Measurements from ENCODE around the gene DUOXA1. TPM values are rescaled to one million over a fixed set of nuclear protein-coding genes. Genes with fewer than 3 reads are reported as not detected.

Gene DUOXA1
- total and polyA plus RNA-seq, 2 of the 4 experiments (the other 2 are of a cell fraction): 0.02 TPM; not detected in 1

- no peak for TF ChIP-seq MAFK (IDR thresholded peaks at IDR 0.05; ENCODE audit: low read depth, low read length)
These were observed 38.0 kb upstream of the DUOXA1 start (continued) for GRCh38 chr15:45167631-45168205.

- Histone ChIP-seq H2BK15ac (ENCODE audit: low read depth, low read length) (no peak overlapping the region), H4K91ac (ENCODE audit: insufficient read depth, low read depth, low read length) (peak overlapping the region; percentile 90), H2AFZ (replicated peaks; ENCODE audit: low read length, poor library complexity) (peak overlapping the region; percentile 97), H3K27me3 (ENCODE audit: control insufficient read depth, insufficient read depth, low read length) (no peaks in the 10 kb centered on the region), H3K4me1 (ENCODE audit: control insufficient read depth, insufficient read depth, low read length) (peaks cover 8% of the 10 kb centered on the region), H3K4me2 (ENCODE audit: low read depth, low read length) (peak overlapping the region; percentile 93), H3K79me1 (ENCODE audit: low read depth in 1 of 2, low read length in 2 of 2) (peaks cover 5 to 20% of the 10 kb centered on the region in 2 experiments), H2BK5ac (ENCODE audit: low read depth, low read length, poor library complexity, severe bottlenecking) (peak overlapping the region; percentile 68), H4K8ac (ENCODE audit: low read depth in 2 of 2, low read length in 2 of 2) (peak overlapping the region; percentile 97 to 100), H3K4ac (ENCODE audit: low read depth, low read length) (peak overlapping the region; percentile 96), H3K56ac (ENCODE audit: extremely low read depth, insufficient read depth, low read length) (0 out of 2 replicates have a peak overlapping the region, but pooled peaks have one; percentile 35), H3K27ac (ENCODE audit: insufficient read depth, low read length) (peak overlapping the region; percentile 91), H2AK5ac (ENCODE audit: low read depth, low read length) (peak overlapping the region; percentile 82), H3K36me3 (ENCODE audit: control insufficient read depth, insufficient read depth, low read length) (peaks cover 2% of the 10 kb centered on the region; the same call in 1 of the 2 replicates), H3K9ac (ENCODE audit: low read depth, low read length) (peak overlapping the region; percentile 90), H4K20me1 (ENCODE audit: insufficient read depth, low read length) (no peaks in the 10 kb centered on the region; the same call in 1 of the 2 replicates), H3K4me3 (ENCODE audit: insufficient read depth, low read depth, low read length) (peak overlapping the region; percentile 59), H2BK120ac (ENCODE audit: low read depth, low read length) (peak overlapping the region; percentile 72), H2BK20ac (ENCODE audit: low read depth, low read length) (no peak overlapping the region), H3K18ac (ENCODE audit: low read depth, low read length) (peak overlapping the region; percentile 79; the same call in 1 of the 2 replicates), H3K23ac (ENCODE audit: low read depth, low read length) (peak overlapping the region; percentile 12; the same call in 1 of the 2 replicates), H3K9me1 (ENCODE audit: insufficient read depth, low read length) (peaks cover 6% of the 10 kb centered on the region), H4K5ac (ENCODE audit: low read depth, low read length) (peak overlapping the region; percentile 93), H3K14ac (replicated peaks; ENCODE audit: low read depth, low read length) (peak overlapping the region; percentile 94), H3K9me3 (ENCODE audit: control insufficient read depth, insufficient read depth, low read length) (no peaks in the 10 kb centered on the region), H2AK9ac (replicated peaks; ENCODE audit: low read depth, low read length, poor library complexity) (peak overlapping the region; percentile 98)
- dilution Hi-C loops (cut with HindIII; ENCODE audit: low sequenced_read_pairs, unreplicated experiment) (no loop called here), in situ Hi-C loops (cut with MboI; ENCODE audit: low sequenced_read_pairs) (no loop called here), intact Hi-C loops (cut with micrococcal nuclease) (loop anchor here (1.0 kb wide), 2 partner anchors 33 to 290 kb away; no protein-coding TSS in a partner anchor)
- no TSS peak for BruUV-seq (replicated peaks)
- ChIA-PET POLR2A (ENCODE audit: unreplicated experiment) (no interaction called here), CTCF (interaction anchor here (0.6 kb wide), 1 partner anchor 197 kb away, joined by 3 read pairs; no protein-coding TSS in a partner anchor)
- DNase-seq (peak; percentile 75), ATAC-seq (ENCODE audit: low read depth) (peak; percentile 85)
- 1% methylated on average over 29 of the region's 79 CpGs; no CpG with 5 or more reads in 1 of the 2 experiments for WGBS, 2 experiments (ENCODE audit: extremely low coverage in 2 of 2, insufficient read length in 1 of 2)
- TF ChIP-seq CEBPB (IDR thresholded peaks at IDR 0.05; ENCODE audit: low read depth, low read length): no peak
- TF ChIP-seq POLR2A (IDR thresholded peaks at IDR 0.05; ENCODE audit: low read depth, low read length): peak; percentile 46; the same call in 1 of the 2 replicates
- 0 out of 2 replicates have a peak, but pooled peaks have one; percentile 8 for TF ChIP-seq MXI1 (IDR thresholded peaks at IDR 0.05; ENCODE audit: borderline replicate concordance, low read depth, low read length)
- peak; percentile 26; the same call in 1 of the 2 replicates for TF ChIP-seq SMC3 (IDR thresholded peaks at IDR 0.05; ENCODE audit: low read depth, low read length)
- no peak for TF ChIP-seq USF2 (IDR thresholded peaks at IDR 0.05; ENCODE audit: low read depth, low read length)
- TF ChIP-seq FOS (IDR thresholded peaks at IDR 0.05; ENCODE audit: low read depth, low read length): no peak
- TF ChIP-seq ELK1 (IDR thresholded peaks at IDR 0.05; ENCODE audit: borderline replicate concordance, low read depth, low read length): no peak
- TF ChIP-seq BHLHE40 (IDR thresholded peaks at IDR 0.05; ENCODE audit: low read depth, low read length): 0 out of 2 replicates have a peak, but pooled peaks have one; percentile 15
- TF ChIP-seq CTCF (conservative IDR thresholded peaks at IDR 0.05; ENCODE audit: low read depth, low read length): peak; percentile 65
These were observed 37.4 kb upstream of the DUOXA1 start for GRCh38 chr15:45166834-45167630.

All from IMR-90 (cell line).